Measurements from ENCODE around the gene VWA8. TPM values are rescaled to one million over a fixed set of nuclear protein-coding genes. Genes with fewer than 3 reads are reported as not detected.

The VWA8 gene
- total RNA-seq, 1 experiment from 2014 or later, result 22.6 TPM

- Histone ChIP-seq H3K4me2 (ENCODE audit: low read length) (no peak overlapping the region), H3K27ac (ENCODE audit: low read depth, low read length) (no peak overlapping the region), H3K9ac (ENCODE audit: low read length) (no peak overlapping the region), H3K4me1 (ENCODE audit: control insufficient read depth in 1 of 2, insufficient read depth in 2 of 2, low read length in 2 of 2) (no peaks in the 10 kb centered on the region), H3K9me3 (ENCODE audit: control insufficient read depth in 1 of 2, insufficient read depth in 1 of 2, low read depth in 1 of 2, low read length in 2 of 2) (no peaks in the 10 kb centered on the region), H2AFZ (ENCODE audit: low read depth, low read length, poor library complexity, severe bottlenecking) (no peak overlapping the region), H4K20me1 (ENCODE audit: insufficient read depth) (no peaks in the 10 kb centered on the region), H3K27me3 (ENCODE audit: insufficient read depth, low read length) (no peaks in the 10 kb centered on the region), H3K79me2 (ENCODE audit: insufficient read depth, low read length) (no peaks in the 10 kb centered on the region), H3K9me2 (ENCODE audit: insufficient read depth) (no peaks in the 10 kb centered on the region), H3K4me3 (replicated peaks in 1 of 2; ENCODE audit: low read depth in 1 of 2, low read length in 2 of 2) (no peak overlapping the region), H3K36me3 (ENCODE audit: control insufficient read depth in 1 of 2, insufficient read depth in 2 of 2, low read length in 2 of 2) (no peaks in the 10 kb centered on the region)
- ChIA-PET CTCF (no interaction called here), RAD21 (ENCODE audit: low non-redundant PET in 1 of 2, low total read pairs in 2 of 2, uncharacterized antibody in 2 of 2, unreplicated experiment in 2 of 2) (no interaction called here), POLR2A (no interaction called here)
- TF ChIP-seq CBX3 (IDR thresholded peaks at IDR 0.05; ENCODE audit: low read depth) (no peak), YY1 (IDR thresholded peaks at IDR 0.05; ENCODE audit: extremely low read depth, insufficient replicate concordance, low read depth, low read length) (no peak), SP1 (IDR thresholded peaks at IDR 0.05; ENCODE audit: low read depth) (no peak), ELF1 (IDR thresholded peaks at IDR 0.05; ENCODE audit: borderline replicate concordance, low read depth) (no peak), CEBPB (IDR thresholded peaks at IDR 0.05; ENCODE audit: low read depth) (no peak), ATF3 (IDR thresholded peaks at IDR 0.05) (no peak), SIN3A (IDR thresholded peaks at IDR 0.05; ENCODE audit: low read depth) (no peak), ZNF274 (IDR thresholded peaks at IDR 0.05; ENCODE audit: low read depth, low read length) (no peak), EZH2 (IDR thresholded peaks at IDR 0.05) (no peak), TCF7L2 (IDR thresholded peaks at IDR 0.05; ENCODE audit: borderline replicate concordance, extremely low read depth, insufficient read depth, insufficient read length) (no peak)
- TF ChIP-seq, protein P1, sequence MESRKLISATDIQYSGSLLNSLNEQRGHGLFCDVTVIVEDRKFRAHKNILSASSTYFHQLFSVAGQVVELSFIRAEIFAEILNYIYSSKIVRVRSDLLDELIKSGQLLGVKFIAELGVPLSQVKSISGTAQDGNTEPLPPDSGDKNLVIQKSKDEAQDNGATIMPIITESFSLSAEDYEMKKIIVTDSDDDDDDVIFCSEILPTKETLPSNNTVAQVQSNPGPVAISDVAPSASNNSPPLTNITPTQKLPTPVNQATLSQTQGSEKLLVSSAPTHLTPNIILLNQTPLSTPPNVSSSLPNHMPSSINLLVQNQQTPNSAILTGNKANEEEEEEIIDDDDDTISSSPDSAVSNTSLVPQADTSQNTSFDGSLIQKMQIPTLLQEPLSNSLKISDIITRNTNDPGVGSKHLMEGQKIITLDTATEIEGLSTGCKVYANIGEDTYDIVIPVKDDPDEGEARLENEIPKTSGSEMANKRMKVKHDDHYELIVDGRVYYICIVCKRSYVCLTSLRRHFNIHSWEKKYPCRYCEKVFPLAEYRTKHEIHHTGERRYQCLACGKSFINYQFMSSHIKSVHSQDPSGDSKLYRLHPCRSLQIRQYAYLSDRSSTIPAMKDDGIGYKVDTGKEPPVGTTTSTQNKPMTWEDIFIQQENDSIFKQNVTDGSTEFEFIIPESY (IDR thresholded peaks at IDR 0.05; ENCODE audit: extremely low read depth, insufficient replicate concordance, low read length), result no peak
- ATAC-seq, result no peak
- no TSS peak for BruUV-seq (replicated peaks)
- intact Hi-C loops (cut with micrococcal nuclease), result no loop called here
- DNase-seq (ENCODE audit: low read depth, low spot score), result no peak
These were observed 40.7 kb upstream of the VWA8 start for GRCh38 chr13:42001580-42001979.

All from HCT116 (cell line).